Measurements from ENCODE around the gene PALLD. TPM values are rescaled to one million over a fixed set of nuclear protein-coding genes. Genes with fewer than 3 reads are reported as not detected.

The PALLD gene
- total RNA-seq, 1 experiment from 2014 or later: 26.7 TPM

DNA sequence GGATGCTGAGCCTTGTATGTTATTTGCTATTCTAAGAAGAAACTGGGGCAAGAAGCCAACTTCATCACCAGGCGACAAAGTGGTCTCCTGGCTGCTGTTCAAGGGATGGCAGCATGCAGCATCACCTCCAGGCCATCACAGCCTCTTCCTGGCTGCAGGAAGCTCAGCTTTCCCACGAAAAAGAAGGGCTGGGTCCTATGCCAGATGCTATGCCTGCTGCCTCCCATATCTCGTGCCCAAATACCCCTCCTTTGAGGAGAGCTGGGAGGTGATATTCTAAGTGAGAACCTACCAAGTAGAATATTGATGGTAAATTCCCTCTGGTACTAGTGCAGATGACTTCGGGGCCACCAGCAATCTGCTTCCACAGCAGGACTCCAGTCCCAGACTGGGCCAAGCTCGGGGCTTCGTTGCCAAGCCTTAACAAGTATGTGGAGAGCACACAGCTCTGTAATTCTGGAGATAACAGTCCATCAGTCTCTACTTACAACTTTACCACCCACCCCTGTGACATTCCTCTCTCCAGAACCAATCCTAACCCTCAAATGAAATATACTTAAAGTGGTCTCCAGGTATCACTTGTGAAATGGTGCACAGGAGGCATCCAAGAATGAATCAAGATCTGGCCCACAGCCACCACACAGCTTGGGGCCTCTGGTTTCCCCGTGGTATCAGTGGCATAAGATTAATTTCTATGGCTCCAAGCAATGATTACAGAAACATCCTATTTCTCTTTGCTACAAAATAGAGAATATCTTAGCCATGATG, 149.3 kb downstream of the PALLD start:
- no peaks in the 10 kb centered on the region; the same call in 1 of the 2 replicates for H3K36me3 ChIP-seq (ENCODE audit: low read depth, low read length)
- H3K27me3 ChIP-seq (ENCODE audit: low read length): no peaks in the 10 kb centered on the region
- DNase-seq: no peak
- TF ChIP-seq, protein P1, sequence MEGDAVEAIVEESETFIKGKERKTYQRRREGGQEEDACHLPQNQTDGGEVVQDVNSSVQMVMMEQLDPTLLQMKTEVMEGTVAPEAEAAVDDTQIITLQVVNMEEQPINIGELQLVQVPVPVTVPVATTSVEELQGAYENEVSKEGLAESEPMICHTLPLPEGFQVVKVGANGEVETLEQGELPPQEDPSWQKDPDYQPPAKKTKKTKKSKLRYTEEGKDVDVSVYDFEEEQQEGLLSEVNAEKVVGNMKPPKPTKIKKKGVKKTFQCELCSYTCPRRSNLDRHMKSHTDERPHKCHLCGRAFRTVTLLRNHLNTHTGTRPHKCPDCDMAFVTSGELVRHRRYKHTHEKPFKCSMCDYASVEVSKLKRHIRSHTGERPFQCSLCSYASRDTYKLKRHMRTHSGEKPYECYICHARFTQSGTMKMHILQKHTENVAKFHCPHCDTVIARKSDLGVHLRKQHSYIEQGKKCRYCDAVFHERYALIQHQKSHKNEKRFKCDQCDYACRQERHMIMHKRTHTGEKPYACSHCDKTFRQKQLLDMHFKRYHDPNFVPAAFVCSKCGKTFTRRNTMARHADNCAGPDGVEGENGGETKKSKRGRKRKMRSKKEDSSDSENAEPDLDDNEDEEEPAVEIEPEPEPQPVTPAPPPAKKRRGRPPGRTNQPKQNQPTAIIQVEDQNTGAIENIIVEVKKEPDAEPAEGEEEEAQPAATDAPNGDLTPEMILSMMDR (conservative IDR thresholded peaks at IDR 0.05; ENCODE audit: low read depth, low read length): no peak
- TF ChIP-seq EZH2 (IDR thresholded peaks at IDR 0.05; ENCODE audit: low read length, unreplicated experiment) (no peak), EZH2phosphoT487 (IDR thresholded peaks at IDR 0.05; ENCODE audit: borderline replicate concordance, low read length) (no peak)
- H3K4me1 ChIP-seq (ENCODE audit: insufficient read depth, low read length): peaks cover 6% of the 10 kb centered on the region; the same call in 1 of the 2 replicates
- no peak overlapping the region for H3K4me3 ChIP-seq (ENCODE audit: low read length)
- H3K79me2 ChIP-seq (ENCODE audit: low read length): peaks cover 69% of the 10 kb centered on the region
- H4K20me1 ChIP-seq (ENCODE audit: low read length): no peaks in the 10 kb centered on the region
- no peaks in the 10 kb centered on the region for H3K9me3 ChIP-seq (ENCODE audit: low read length)
- POLR2A ChIA-PET (ENCODE audit: unreplicated experiment): no interaction called here
- ATAC-seq: no peak
- H2AFZ ChIP-seq (ENCODE audit: low read length): no peak overlapping the region
- no TSS peak for BruUV-seq (replicated peaks)
- no peak overlapping the region for H3K4me2 ChIP-seq (ENCODE audit: low read length)
- no peaks in the 10 kb centered on the region for H3K9me2 ChIP-seq (replicated peaks; ENCODE audit: low read length)
- H3K9ac ChIP-seq (ENCODE audit: low read length): no peak overlapping the region
- no peak overlapping the region for H3K27ac ChIP-seq (ENCODE audit: low read length)
- CTCF ChIA-PET: no interaction called here
- H3F3A ChIP-seq (ENCODE audit: low read length, unreplicated experiment): no peaks in the 10 kb centered on the region
- intact Hi-C loops (cut with micrococcal nuclease): no loop called here

DNA sequence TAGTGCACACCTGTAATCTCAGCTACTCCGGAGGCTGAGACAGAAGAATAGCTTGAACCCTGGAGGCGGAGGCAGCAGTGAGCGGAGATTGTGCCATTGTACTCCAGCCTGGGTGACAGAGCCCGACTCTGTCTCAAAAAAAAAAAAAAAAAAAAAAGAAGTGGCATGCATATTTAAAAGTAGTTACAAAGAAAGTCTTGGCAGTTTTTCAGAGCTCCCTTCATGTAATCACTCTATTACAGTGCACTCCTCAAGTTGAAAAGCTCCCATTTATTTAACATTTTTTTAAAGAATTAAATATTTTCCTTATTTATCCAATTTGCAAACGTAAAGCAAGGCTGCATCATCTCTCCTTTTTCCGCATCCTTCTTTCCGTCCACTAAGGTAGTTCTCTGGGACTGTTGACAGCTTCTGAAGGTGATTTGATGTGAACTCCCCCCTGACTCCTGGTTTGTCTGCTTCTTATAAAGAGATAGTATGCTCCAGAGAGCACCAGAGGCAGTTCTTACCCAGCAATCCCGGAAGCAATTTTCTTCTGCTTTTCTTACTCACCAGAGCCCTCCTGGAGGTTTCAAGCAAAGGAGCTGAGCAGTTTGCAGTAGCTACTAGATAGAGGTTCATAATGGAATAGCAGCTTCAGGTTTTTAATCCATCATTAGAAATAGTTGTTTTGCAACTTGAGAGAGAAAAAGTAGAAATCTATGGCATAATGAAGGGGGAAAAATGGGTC, 151.0 kb downstream of the PALLD start:
- intact Hi-C loops (cut with micrococcal nuclease): no loop called here
- Histone ChIP-seq H3K9me3 (ENCODE audit: low read length) (no peaks in the 10 kb centered on the region), H3K9ac (ENCODE audit: low read length) (no peak overlapping the region), H4K20me1 (ENCODE audit: low read length) (no peaks in the 10 kb centered on the region), H3K27ac (ENCODE audit: low read length) (no peak overlapping the region), H3K4me3 (ENCODE audit: low read length) (no peak overlapping the region), H3K79me2 (ENCODE audit: low read length) (peaks cover 62% of the 10 kb centered on the region), H3K27me3 (ENCODE audit: low read length) (no peaks in the 10 kb centered on the region), H3K4me1 (ENCODE audit: insufficient read depth, low read length) (peaks cover 9% of the 10 kb centered on the region; the same call in 1 of the 2 replicates), H3K36me3 (ENCODE audit: low read depth, low read length) (no peaks in the 10 kb centered on the region), H3K9me2 (replicated peaks; ENCODE audit: low read length) (no peaks in the 10 kb centered on the region), H3K4me2 (ENCODE audit: low read length) (no peak overlapping the region), H3F3A (ENCODE audit: low read length, unreplicated experiment) (no peaks in the 10 kb centered on the region), H2AFZ (ENCODE audit: low read length) (no peak overlapping the region)
- TF ChIP-seq EZH2 (IDR thresholded peaks at IDR 0.05; ENCODE audit: low read length, unreplicated experiment) (no peak), EZH2phosphoT487 (IDR thresholded peaks at IDR 0.05; ENCODE audit: borderline replicate concordance, low read length) (no peak)
- TF ChIP-seq, protein P1 (conservative IDR thresholded peaks at IDR 0.05; ENCODE audit: low read depth, low read length): no peak
- POLR2A ChIA-PET (ENCODE audit: unreplicated experiment): interaction anchor here (0.6 kb wide), 1 partner anchor 62 kb away, joined by 5 read pairs; no protein-coding TSS in a partner anchor
- DNase-seq: no peak
- CTCF ChIA-PET: no interaction called here
- ATAC-seq: no peak
- BruUV-seq (replicated peaks): no TSS peak
